Astrocyte (in vitro differentiated cells and primary cell): ENCODE data around the gene VWA1.

Experiments used
- EZH2 ChIP-seq: IDR thresholded peaks from 2 replicates; pipeline ENCODE4 v1.6.1; 2012; ENCODE audit warnings: mild to moderate bottlenecking, low read length, inconsistent platforms; ENCODE audit not compliant: insufficient read depth
- TF ChIP-seq, protein P1 (sequence below): IDR thresholded peaks from 2 replicates; pipeline ENCODE4 v1.5.1; 2011; ENCODE audit warnings: low read depth, mild to moderate bottlenecking, inconsistent platforms, low read length, moderate library complexity; ENCODE audit not compliant: insufficient read depth

DNA sequence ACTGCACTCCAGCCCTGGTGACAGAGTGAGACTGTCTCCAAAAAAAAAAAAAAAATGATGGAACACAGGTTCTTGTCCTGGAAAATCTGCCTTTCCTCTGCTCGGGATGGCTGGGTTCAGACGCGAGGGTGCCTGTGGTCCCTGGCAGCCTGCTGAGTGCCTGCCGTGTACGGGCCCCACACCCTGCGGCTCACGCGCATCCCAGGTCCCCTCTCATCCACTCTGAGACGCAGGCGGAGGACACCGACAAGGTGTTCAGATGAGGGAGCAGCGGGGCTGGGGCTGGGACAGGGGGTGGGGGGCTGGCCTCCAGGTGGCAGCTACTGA is 10.1 kb upstream of the VWA1 start:
- TF ChIP-seq EZH2 = no peak
- TF ChIP-seq, protein P1, sequence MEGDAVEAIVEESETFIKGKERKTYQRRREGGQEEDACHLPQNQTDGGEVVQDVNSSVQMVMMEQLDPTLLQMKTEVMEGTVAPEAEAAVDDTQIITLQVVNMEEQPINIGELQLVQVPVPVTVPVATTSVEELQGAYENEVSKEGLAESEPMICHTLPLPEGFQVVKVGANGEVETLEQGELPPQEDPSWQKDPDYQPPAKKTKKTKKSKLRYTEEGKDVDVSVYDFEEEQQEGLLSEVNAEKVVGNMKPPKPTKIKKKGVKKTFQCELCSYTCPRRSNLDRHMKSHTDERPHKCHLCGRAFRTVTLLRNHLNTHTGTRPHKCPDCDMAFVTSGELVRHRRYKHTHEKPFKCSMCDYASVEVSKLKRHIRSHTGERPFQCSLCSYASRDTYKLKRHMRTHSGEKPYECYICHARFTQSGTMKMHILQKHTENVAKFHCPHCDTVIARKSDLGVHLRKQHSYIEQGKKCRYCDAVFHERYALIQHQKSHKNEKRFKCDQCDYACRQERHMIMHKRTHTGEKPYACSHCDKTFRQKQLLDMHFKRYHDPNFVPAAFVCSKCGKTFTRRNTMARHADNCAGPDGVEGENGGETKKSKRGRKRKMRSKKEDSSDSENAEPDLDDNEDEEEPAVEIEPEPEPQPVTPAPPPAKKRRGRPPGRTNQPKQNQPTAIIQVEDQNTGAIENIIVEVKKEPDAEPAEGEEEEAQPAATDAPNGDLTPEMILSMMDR = no peak
